ENCODE measurements around the gene CBY1. TPM values are rescaled to one million over a fixed set of nuclear protein-coding genes. Genes with fewer than 3 reads are reported as not detected.

Gene CBY1
- total and polyA plus RNA-seq, 2 donors (not counting 1 experiment from before 2014, with no cell fraction given): 6.0 to 20.7 TPM

- ChIA-PET CTCF (interaction anchor here (1.0 to 6.7 kb wide), 3 partner anchors 19 to 648 kb away, joined by 3 to 51 read pairs (median 5); partner anchors contain the start of gene TOMM22), POLR2A (interaction anchor here (0.6 to 2.0 kb wide), 4 partner anchors 19 to 381 kb away, joined by 3 to 9 read pairs (median 4); partner anchors contain the start of gene TOMM22)
- intact Hi-C loops (cut with micrococcal nuclease): loop anchor here (2.0 to 10.0 kb wide), 3 partner anchors 194 to 516 kb away; partner anchors contain the start of genes CSNK1E, DDX17 and PLA2G6
- Histone ChIP-seq H3K4me3 (ENCODE audit: control extremely low read depth in 1 of 5, extremely low read depth in 1 of 5, insufficient read depth in 1 of 5, low read depth in 2 of 5, low read length in 4 of 5) (peak overlapping the region; percentile 37 to 79 (median 66)), H3K27me3 (replicated peaks in 1 of 4; ENCODE audit: control extremely low read depth in 1 of 4, control insufficient read depth in 3 of 4, insufficient read depth in 4 of 4, low read length in 3 of 4) (no peaks in the 10 kb centered on the region), H3K4me2 (replicated peaks; ENCODE audit: low read depth, low read length, poor library complexity, severe bottlenecking) (peak overlapping the region; percentile 74), H3K4me1 (ENCODE audit: control insufficient read depth in 2 of 2, insufficient read depth in 2 of 2, low read length in 2 of 2) (peaks cover 32 to 38% of the 10 kb centered on the region in 2 donors), H2AFZ (ENCODE audit: insufficient read depth, low read depth, low read length, poor library complexity, severe bottlenecking) (peak overlapping the region; percentile 25), H3K79me2 (ENCODE audit: control insufficient read depth, insufficient read depth, low read length) (peaks cover 33% of the 10 kb centered on the region), H3K27ac (ENCODE audit: low read length in 2 of 2) (peak overlapping the region; percentile 64 to 99), H3K36me3 (replicated peaks in 1 of 2; ENCODE audit: control extremely low read depth in 1 of 2, control insufficient read depth in 1 of 2, extremely low read depth in 1 of 2, insufficient read depth in 2 of 2, low read length in 1 of 2) (no peaks in the 10 kb centered on the region), H3K9me3 (ENCODE audit: control extremely low read depth in 1 of 3, control insufficient read depth in 2 of 3, insufficient read depth in 1 of 3, low read length in 2 of 3) (no peaks in the 10 kb centered on the region), H4K20me1 (ENCODE audit: control insufficient read depth, insufficient read depth, low read length, poor library complexity, severe bottlenecking) (no peaks in the 10 kb centered on the region), H3K9ac (ENCODE audit: low read length) (peak overlapping the region; percentile 96)
- ATAC-seq (ENCODE audit: low read depth) (peak; percentile 13), DNase-seq (no peak)
- H3K4me1 Mint-ChIP-seq: peaks cover 65% of the 10 kb centered on the region
- no peaks in the 10 kb centered on the region for H3K9me3 Mint-ChIP-seq (ENCODE audit: insufficient read depth)
- no peaks in the 10 kb centered on the region for H3K27me3 Mint-ChIP-seq
- under 1% methylated on average over 57 of the region's 57 CpGs for WGBS (ENCODE audit: insufficient coverage)
- TF ChIP-seq EZH2 (IDR thresholded peaks at IDR 0.05; ENCODE audit: borderline replicate concordance, insufficient read depth, low read depth, low read length, poor library complexity, severe bottlenecking) (no peak), CTCF (IDR thresholded peaks at IDR 0.05) (no peak)
- peak overlapping the region; percentile 99 for H3K27ac Mint-ChIP-seq
- H3K4me3 Mint-ChIP-seq: peak overlapping the region; percentile 95
These were observed 43.9 kb downstream of the CBY1 start for GRCh38 chr22:38700270-38700788.

Data from B cell (primary cell).